GM23338 (cell line): Measurements from ENCODE around the gene SFSWAP. TPM values are rescaled to one million over a fixed set of nuclear protein-coding genes. Genes with fewer than 3 reads are reported as not detected.

Experiments
- ATAC-seq: fragments of 200-7000 bp; cut with Tn5 transposase; 3 replicates; pipeline ENCODE4 v1.9.1; 2020
- DNase-seq: peaks from one replicate; pipeline ENCODE4 v3.0.0-alpha.2; 2015; ENCODE audit warnings: low spot score
- H2AFZ ChIP-seq: fragments of 200-600 bp; sonication (generic); 2 replicates; pipeline ENCODE4 v1.8.0; 2016; ENCODE audit warnings: antibody characterized with exemption, mild to moderate bottlenecking, moderate library complexity
- H3F3A ChIP-seq: fragments of 200-600 bp; sonication (generic); replicated peaks from 2 replicates; pipeline ENCODE4 v1.8.0; 2017; ENCODE audit warnings: antibody characterized with exemption, mixed run types, low read depth
- H3K27ac ChIP-seq: fragments of 200-600 bp; sonication (generic); 2 replicates; pipeline ENCODE4 v1.6.1; 2016; ENCODE audit warnings: low read depth
- H3K27me3 ChIP-seq: fragments of 200-600 bp; sonication (generic); 2 replicates; pipeline ENCODE4 v1.8.0; 2016; ENCODE audit warnings: mild to moderate bottlenecking, mixed run types, moderate library complexity; ENCODE audit not compliant: insufficient read depth
- H3K36me3 ChIP-seq: fragments of 200-600 bp; sonication (generic); 2 replicates; pipeline ENCODE4 v1.8.0; 2016; ENCODE audit warnings: mild to moderate bottlenecking; ENCODE audit not compliant: insufficient read depth
- H3K4me1 ChIP-seq: fragments of 200-600 bp; sonication (generic); 2 replicates; pipeline ENCODE4 v1.8.0; 2016; ENCODE audit warnings: mild to moderate bottlenecking, moderate library complexity; ENCODE audit not compliant: insufficient read depth
- H3K4me2 ChIP-seq: fragments of 200-600 bp; sonication (generic); 2 replicates; pipeline ENCODE4 v1.7.1; 2017; ENCODE audit warnings: mixed run types
- H3K4me3 ChIP-seq: fragments of 200-600 bp; sonication (generic); 2 replicates; pipeline ENCODE4 v1.6.1; 2016; ENCODE audit warnings: mixed run types
- H3K79me2 ChIP-seq: fragments of 200-600 bp; sonication (generic); replicated peaks from 2 replicates; pipeline ENCODE4 v1.8.0; 2017; ENCODE audit warnings: mild to moderate bottlenecking; ENCODE audit not compliant: insufficient read depth
- H3K9me2 ChIP-seq: fragments of 200-600 bp; sonication (generic); 2 replicates; pipeline ENCODE4 v1.8.0; 2017; ENCODE audit not compliant: insufficient read depth
- H4K20me1 ChIP-seq: fragments of 200-600 bp; sonication (generic); replicated peaks from 2 replicates; pipeline ENCODE4 v1.8.0; 2017; ENCODE audit warnings: mild to moderate bottlenecking; ENCODE audit not compliant: insufficient read depth
- H3K27ac Mint-ChIP-seq: 2 replicates; pipeline ENCODE4 v1.8.0; 2020; ENCODE audit warnings: inconsistent platforms, mild to moderate bottlenecking, moderate library complexity, mixed read lengths
- H3K27me3 Mint-ChIP-seq: 3 replicates; pipeline ENCODE4 v1.8.0; 2022; ENCODE audit warnings: low read depth, mild to moderate bottlenecking, moderate library complexity, mixed read lengths, inconsistent platforms; ENCODE audit not compliant: insufficient read depth, poor library complexity
- H3K36me3 Mint-ChIP-seq: 3 replicates; pipeline ENCODE4 v1.8.0; 2021; ENCODE audit warnings: low read depth, mild to moderate bottlenecking, inconsistent platforms, moderate library complexity, mixed read lengths
- H3K4me1 Mint-ChIP-seq: 3 replicates; pipeline ENCODE4 v1.8.0; 2020; ENCODE audit warnings: mild to moderate bottlenecking, inconsistent platforms, mixed read lengths
- H3K4me3 Mint-ChIP-seq: 3 replicates; pipeline ENCODE4 v1.8.0; 2021; ENCODE audit warnings: moderate library complexity, mild to moderate bottlenecking, inconsistent platforms, mixed read lengths
- H3K9me3 Mint-ChIP-seq: 3 replicates; pipeline ENCODE4 v1.8.0; 2020; ENCODE audit warnings: moderate library complexity, mild to moderate bottlenecking, inconsistent platforms, mixed read lengths
- CREB1 ChIP-seq: fragments of 250-450 bp; sonication (Bioruptor Pico); IDR thresholded peaks from 2 replicates; pipeline ENCODE4 v1.5.0; 2020; ENCODE audit warnings: low read depth, mild to moderate bottlenecking, moderate library complexity
- CTCF ChIP-seq, 2 experiments: fragments of 200-600 bp in 1 of 2; sonication (generic) in 1 of 2; conservative IDR thresholded peaks; 2 replicates each; pipeline versions ENCODE4 v1.5.1 to v1.6.1; 2016 to 2017; ENCODE audit warnings: antibody characterized with exemption in 2 of 2, low read depth in 2 of 2, mild to moderate bottlenecking in 2 of 2, moderate library complexity in 1 of 2
- EZH2 ChIP-seq: fragments of 200-600 bp; sonication (generic); IDR thresholded peaks from one replicate; pipeline ENCODE4 v1.8.0; 2017; ENCODE audit warnings: antibody characterized with exemption, mild to moderate bottlenecking, low read depth; ENCODE audit not compliant: unreplicated experiment
- EZH2phosphoT487 ChIP-seq: fragments of 200-600 bp; sonication (generic); IDR thresholded peaks from one replicate; pipeline ENCODE4 v1.8.1; 2018; ENCODE audit warnings: antibody characterized with exemption; ENCODE audit not compliant: unreplicated experiment
- JUNB ChIP-seq: IDR thresholded peaks from one replicate; pipeline ENCODE4 v1.6.1; 2016; ENCODE audit warnings: antibody characterized with exemption; ENCODE audit not compliant: unreplicated experiment
- NANOG ChIP-seq: IDR thresholded peaks from 2 replicates; pipeline ENCODE4 v1.6.1; 2016; ENCODE audit warnings: antibody characterized with exemption, borderline replicate concordance
- REST ChIP-seq: IDR thresholded peaks from one replicate; pipeline ENCODE4 v1.6.1; 2018; ENCODE audit warnings: antibody characterized with exemption; ENCODE audit not compliant: unreplicated experiment
- STAT1 ChIP-seq: IDR thresholded peaks from one replicate; pipeline ENCODE4 v1.6.1; 2016; ENCODE audit warnings: antibody characterized with exemption; ENCODE audit not compliant: unreplicated experiment
- polyA plus RNA-seq: library from polyadenylated mRNA; unstranded; fragments of >200 nt; fragmentation: Nextera tagmentation; extraction: Ambion mirVana; gene quantifications from 2 replicates; pipeline ENCODE4 v1.2.1, GENCODE V29; 2016
- total RNA-seq: library from RNA; depleted of rRNA; stranded (reverse); fragments of >200 nt; shearing (Covaris generic); gene quantifications from 2 replicates; pipeline ENCODE4 v1.2.3, GENCODE V29; 2014
- TF ChIP-seq, protein P1 (sequence below): fragments of 250-450 bp; sonication (Bioruptor Pico); IDR thresholded peaks from 2 replicates; pipeline ENCODE4 v1.5.0; 2020; ENCODE audit warnings: mild to moderate bottlenecking, moderate library complexity

SFSWAP gene
- total and polyA plus RNA-seq, 2 experiments from 2014 or later = 41.0 to 49.8 TPM

DNA sequence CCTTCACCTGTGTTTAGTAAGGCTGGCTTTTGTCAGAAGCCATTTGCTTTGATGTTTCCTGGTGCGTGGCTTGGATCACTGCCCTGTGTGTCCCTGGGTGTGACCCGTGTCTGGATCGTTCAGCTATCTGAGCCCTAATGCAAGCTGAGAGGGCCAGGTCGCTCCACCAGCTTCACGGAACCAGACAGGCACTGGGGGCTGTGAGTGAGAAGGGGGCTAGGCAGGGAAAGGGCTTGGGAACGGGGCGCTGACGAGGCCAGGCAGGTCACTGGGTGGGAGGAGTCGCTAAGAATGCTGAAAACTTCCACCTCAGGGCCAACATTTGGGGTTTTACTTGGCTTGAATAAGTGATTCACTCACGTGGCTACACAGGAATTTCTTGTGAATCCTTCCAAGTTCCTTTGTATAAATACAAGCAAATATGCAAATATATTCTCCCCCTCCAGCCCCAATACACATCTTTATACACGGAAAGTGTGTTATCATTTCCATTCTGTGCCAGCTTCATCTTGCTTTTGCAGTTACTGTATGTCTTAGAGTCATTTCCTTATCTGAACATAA lies 93.2 kb downstream of the SFSWAP start (continued):
- TF ChIP-seq CTCF (conservative IDR thresholded peaks at IDR 0.05; ENCODE audit: low read depth in 2 of 2) (no peak), STAT1 (no peak), JUNB (no peak)

DNA sequence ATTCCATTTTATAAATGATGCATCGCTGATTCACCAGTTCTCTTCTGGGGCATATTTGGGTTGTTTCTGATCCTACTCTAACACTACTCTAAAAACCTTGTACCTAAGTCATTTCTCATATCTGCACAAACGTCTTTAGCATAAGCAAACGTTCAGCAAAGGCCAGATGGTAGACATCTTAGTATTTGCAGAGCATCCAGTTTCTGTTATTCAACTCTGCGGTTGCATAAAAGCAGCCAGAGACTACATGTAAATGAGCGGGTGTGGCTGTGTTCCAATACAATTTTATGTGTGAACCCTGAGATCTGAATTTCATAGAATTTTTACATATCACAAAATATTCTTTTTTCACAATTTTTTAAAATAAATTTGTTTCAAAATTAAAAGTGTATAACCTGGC lies 94.5 kb downstream of the SFSWAP start:
- Histone ChIP-seq H3K4me3 (no peak overlapping the region), H3F3A (no peaks in the 10 kb centered on the region; the same call in 1 of the 2 replicates), H4K20me1 (no peaks in the 10 kb centered on the region), H3K36me3 (no peaks in the 10 kb centered on the region), H3K27me3 (no peaks in the 10 kb centered on the region), H3K9me2 (no peaks in the 10 kb centered on the region), H3K4me1 (peaks cover under 1% of the 10 kb centered on the region; the same call in 1 of the 2 replicates), H3K4me2 (no peak overlapping the region), H3K27ac (no peak overlapping the region), H3K79me2 (no peaks in the 10 kb centered on the region), H2AFZ (no peak overlapping the region)
- Mint-ChIP-seq H3K9me3 (no peaks in the 10 kb centered on the region), H3K27ac (no peak overlapping the region), H3K36me3 (peaks cover 20% of the 10 kb centered on the region), H3K4me3 (no peak overlapping the region), H3K4me1 (no peaks in the 10 kb centered on the region), H3K27me3 (peaks cover 11% of the 10 kb centered on the region)
- DNase-seq (no peak), ATAC-seq (no peak)
- TF ChIP-seq REST (no peak), EZH2phosphoT487 (no peak), STAT1 (no peak), NANOG (no peak), CTCF (conservative IDR thresholded peaks at IDR 0.05; ENCODE audit: low read depth in 2 of 2) (no peak), EZH2 (no peak), JUNB (no peak), CREB1 (no peak)
- TF ChIP-seq, protein P1, sequence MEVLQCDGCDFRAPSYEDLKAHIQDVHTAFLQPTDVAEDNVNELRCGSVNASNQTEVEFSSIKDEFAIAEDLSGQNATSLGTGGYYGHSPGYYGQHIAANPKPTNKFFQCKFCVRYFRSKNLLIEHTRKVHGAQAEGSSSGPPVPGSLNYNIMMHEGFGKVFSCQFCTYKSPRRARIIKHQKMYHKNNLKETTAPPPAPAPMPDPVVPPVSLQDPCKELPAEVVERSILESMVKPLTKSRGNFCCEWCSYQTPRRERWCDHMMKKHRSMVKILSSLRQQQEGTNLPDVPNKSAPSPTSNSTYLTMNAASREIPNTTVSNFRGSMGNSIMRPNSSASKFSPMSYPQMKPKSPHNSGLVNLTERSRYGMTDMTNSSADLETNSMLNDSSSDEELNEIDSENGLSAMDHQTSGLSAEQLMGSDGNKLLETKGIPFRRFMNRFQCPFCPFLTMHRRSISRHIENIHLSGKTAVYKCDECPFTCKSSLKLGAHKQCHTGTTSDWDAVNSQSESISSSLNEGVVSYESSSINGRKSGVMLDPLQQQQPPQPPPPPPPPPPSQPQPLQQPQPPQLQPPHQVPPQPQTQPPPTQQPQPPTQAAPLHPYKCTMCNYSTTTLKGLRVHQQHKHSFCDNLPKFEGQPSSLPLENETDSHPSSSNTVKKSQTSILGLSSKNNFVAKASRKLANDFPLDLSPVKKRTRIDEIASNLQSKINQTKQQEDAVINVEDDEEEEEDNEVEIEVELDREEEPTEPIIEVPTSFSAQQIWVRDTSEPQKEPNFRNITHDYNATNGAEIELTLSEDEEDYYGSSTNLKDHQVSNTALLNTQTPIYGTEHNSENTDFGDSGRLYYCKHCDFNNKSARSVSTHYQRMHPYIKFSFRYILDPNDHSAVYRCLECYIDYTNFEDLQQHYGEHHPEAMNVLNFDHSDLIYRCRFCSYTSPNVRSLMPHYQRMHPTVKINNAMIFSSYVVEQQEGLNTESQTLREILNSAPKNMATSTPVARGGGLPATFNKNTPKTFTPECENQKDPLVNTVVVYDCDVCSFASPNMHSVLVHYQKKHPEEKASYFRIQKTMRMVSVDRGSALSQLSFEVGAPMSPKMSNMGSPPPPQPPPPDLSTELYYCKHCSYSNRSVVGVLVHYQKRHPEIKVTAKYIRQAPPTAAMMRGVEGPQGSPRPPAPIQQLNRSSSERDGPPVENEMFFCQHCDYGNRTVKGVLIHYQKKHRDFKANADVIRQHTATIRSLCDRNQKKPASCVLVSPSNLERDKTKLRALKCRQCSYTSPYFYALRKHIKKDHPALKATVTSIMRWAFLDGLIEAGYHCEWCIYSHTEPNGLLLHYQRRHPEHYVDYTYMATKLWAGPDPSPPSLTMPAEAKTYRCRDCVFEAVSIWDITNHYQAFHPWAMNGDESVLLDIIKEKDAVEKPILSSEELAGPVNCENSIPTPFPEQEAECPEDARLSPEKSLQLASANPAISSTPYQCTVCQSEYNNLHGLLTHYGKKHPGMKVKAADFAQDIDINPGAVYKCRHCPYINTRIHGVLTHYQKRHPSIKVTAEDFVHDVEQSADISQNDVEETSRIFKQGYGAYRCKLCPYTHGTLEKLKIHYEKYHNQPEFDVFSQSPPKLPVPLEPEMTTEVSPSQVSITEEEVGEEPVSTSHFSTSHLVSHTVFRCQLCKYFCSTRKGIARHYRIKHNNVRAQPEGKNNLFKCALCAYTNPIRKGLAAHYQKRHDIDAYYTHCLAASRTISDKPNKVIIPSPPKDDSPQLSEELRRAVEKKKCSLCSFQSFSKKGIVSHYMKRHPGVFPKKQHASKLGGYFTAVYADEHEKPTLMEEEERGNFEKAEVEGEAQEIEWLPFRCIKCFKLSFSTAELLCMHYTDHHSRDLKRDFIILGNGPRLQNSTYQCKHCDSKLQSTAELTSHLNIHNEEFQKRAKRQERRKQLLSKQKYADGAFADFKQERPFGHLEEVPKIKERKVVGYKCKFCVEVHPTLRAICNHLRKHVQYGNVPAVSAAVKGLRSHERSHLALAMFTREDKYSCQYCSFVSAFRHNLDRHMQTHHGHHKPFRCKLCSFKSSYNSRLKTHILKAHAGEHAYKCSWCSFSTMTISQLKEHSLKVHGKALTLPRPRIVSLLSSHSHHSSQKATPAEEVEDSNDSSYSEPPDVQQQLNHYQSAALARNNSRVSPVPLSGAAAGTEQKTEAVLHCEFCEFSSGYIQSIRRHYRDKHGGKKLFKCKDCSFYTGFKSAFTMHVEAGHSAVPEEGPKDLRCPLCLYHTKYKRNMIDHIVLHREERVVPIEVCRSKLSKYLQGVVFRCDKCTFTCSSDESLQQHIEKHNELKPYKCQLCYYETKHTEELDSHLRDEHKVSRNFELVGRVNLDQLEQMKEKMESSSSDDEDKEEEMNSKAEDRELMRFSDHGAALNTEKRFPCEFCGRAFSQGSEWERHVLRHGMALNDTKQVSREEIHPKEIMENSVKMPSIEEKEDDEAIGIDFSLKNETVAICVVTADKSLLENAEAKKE (CRISPR knock-in tag) = no peak
